GM12878 (cell line): Measurements from ENCODE around the gene MRPS9. TPM values are rescaled to one million over a fixed set of nuclear protein-coding genes. Genes with fewer than 3 reads are reported as not detected.

Experiments used
- ATAC-seq: fragments of 200-7000 bp; cut with Tn5 transposase; 3 replicates; pipeline ENCODE4 v1.9.1; 2020; ENCODE audit warnings: mild to moderate bottlenecking, moderate library complexity
- BruUV-seq: library from RNA; stranded (reverse); fragments of 400-500 nt; replicated peaks from 2 replicates; lab custom pipeline; 2021; lab: Mats Ljungman, UMichigan
- CTCF ChIA-PET: fragments of 300-600 bp; sonication (Branson Sonifier 250); formaldehyde crosslinking; extraction: SDS; loops from one replicate; lab custom pipeline; 2021; ENCODE audit warnings: inconsistent platforms; lab: Yijun Ruan, JAX
- POLR2A ChIA-PET: fragments of 350-600 bp; formaldehyde crosslinking; extraction: SDS; loops from one replicate; lab custom pipeline; 2021; ENCODE audit warnings: inconsistent platforms; lab: Charles Lee
- RAD21 ChIA-PET: fragments of 300-600 bp; sonication (Branson Sonifier 250); formaldehyde crosslinking; loops from one replicate; lab custom pipeline; 2023; ENCODE audit warnings: antibody characterized with exemption; ENCODE audit not compliant: unreplicated experiment; lab: Charles Lee
- SMC1A ChIA-PET: fragments of 300-600 bp; sonication (Branson Sonifier 250); formaldehyde crosslinking; loops from one replicate; lab custom pipeline; 2023; ENCODE audit not compliant: unreplicated experiment, uncharacterized antibody; lab: Charles Lee
- DNase-seq: peaks from one replicate; pipeline ENCODE4 v3.0.0-alpha.2; 2011; ENCODE audit warnings: low read depth, low spot score
- FAIRE-seq: peaks from 3 replicates; lab custom pipeline; 2011; peaks lifted over from hg19 to GRCh38; lab: Jason Lieb, UNC
- H2AFZ ChIP-seq: 2 replicates; pipeline ENCODE4 v1.6.0; 2011; ENCODE audit warnings: low read depth, low read length, control low read depth; ENCODE audit not compliant: control insufficient read depth
- H3K27ac ChIP-seq: 2 replicates; pipeline ENCODE4 v1.5.1; 2011; ENCODE audit warnings: control low read depth; ENCODE audit not compliant: control insufficient read depth, insufficient read depth
- H3K27me3 ChIP-seq, 2 experiments: replicated peaks in 1 of 2; 2 replicates each; pipeline versions ENCODE4 v1.6.0 to v1.6.1; 2011; ENCODE audit warnings: low read length in 1 of 2; ENCODE audit not compliant: control insufficient read depth in 2 of 2, insufficient read depth in 2 of 2
- H3K36me3 ChIP-seq, 2 experiments: 2 replicates each; pipeline ENCODE4 v1.5.1; 2011; ENCODE audit warnings: low read length in 1 of 2; ENCODE audit not compliant: control insufficient read depth in 2 of 2, insufficient read depth in 2 of 2
- H3K4me1 ChIP-seq: 2 replicates; pipeline ENCODE4 v1.6.1; 2011; ENCODE audit warnings: mild to moderate bottlenecking, low read length, moderate library complexity, mixed read lengths; ENCODE audit not compliant: control insufficient read depth, insufficient read depth
- H3K4me2 ChIP-seq: 2 replicates; pipeline ENCODE4 v1.6.0; 2011; ENCODE audit warnings: control low read depth; ENCODE audit not compliant: control insufficient read depth, insufficient read depth
- H3K4me3 ChIP-seq: fragments of 200-600 bp; sonication (generic); 2 replicates; pipeline ENCODE4 v1.5.1; 2016
- H3K79me2 ChIP-seq: 2 replicates; pipeline ENCODE4 v1.6.0; 2011; ENCODE audit warnings: low read length; ENCODE audit not compliant: control insufficient read depth, insufficient read depth
- H3K9ac ChIP-seq: 2 replicates; pipeline ENCODE4 v1.8.0; 2011; ENCODE audit warnings: low read length, control low read depth, mixed read lengths; ENCODE audit not compliant: control insufficient read depth, insufficient read depth
- H3K9me3 ChIP-seq: replicated peaks from 3 replicates; pipeline ENCODE4 v1.5.1; 2011; ENCODE audit warnings: mild to moderate bottlenecking, low read length; ENCODE audit not compliant: control insufficient read depth, insufficient read depth
- H4K20me1 ChIP-seq: 2 replicates; pipeline ENCODE4 v1.6.0; 2011; ENCODE audit not compliant: control insufficient read depth, insufficient read depth
- BACH1 ChIP-seq: fragments of 450-650 bp; IDR thresholded peaks from 2 replicates; pipeline ENCODE4 v1.6.1; 2017; ENCODE audit warnings: mild to moderate bottlenecking, borderline replicate concordance
- CBFB ChIP-seq: IDR thresholded peaks from 2 replicates; pipeline ENCODE4 v1.6.1; 2016; ENCODE audit warnings: antibody characterized with exemption, low read depth
- CHD4 ChIP-seq: fragments of 200-600 bp; sonication (generic); IDR thresholded peaks from 2 replicates; pipeline ENCODE4 v1.6.1; 2016; ENCODE audit warnings: mild to moderate bottlenecking
- DPF2 ChIP-seq: fragments of 450-650 bp; IDR thresholded peaks from 2 replicates; pipeline ENCODE4 v1.6.1; 2017; ENCODE audit warnings: mild to moderate bottlenecking
- EZH2 ChIP-seq: IDR thresholded peaks from 2 replicates; pipeline ENCODE4 v1.6.1; 2012; ENCODE audit warnings: low read depth, mild to moderate bottlenecking, control low read depth, inconsistent platforms, low read length, borderline replicate concordance; ENCODE audit not compliant: control insufficient read depth
- KLF5 ChIP-seq: fragments of 450-650 bp; IDR thresholded peaks from 2 replicates; pipeline ENCODE4 v1.6.1; 2014; ENCODE audit warnings: mild to moderate bottlenecking; ENCODE audit not compliant: partially characterized antibody
- PBX3 ChIP-seq: IDR thresholded peaks from 2 replicates; pipeline ENCODE4 v1.6.1; 2011; ENCODE audit warnings: mild to moderate bottlenecking, low read depth, low read length, moderate library complexity; ENCODE audit not compliant: insufficient replicate concordance
- PRDM15 ChIP-seq: fragments of 450-650 bp; formaldehyde crosslinking; IDR thresholded peaks from 2 replicates; pipeline ENCODE4 v1.4.0; 2020; ENCODE audit warnings: mild to moderate bottlenecking, moderate library complexity
- RAD51 ChIP-seq: fragments of 450-650 bp; IDR thresholded peaks from 2 replicates; pipeline ENCODE4 v1.6.1; 2016; ENCODE audit warnings: moderate library complexity, mild to moderate bottlenecking, inconsistent platforms
- RCOR1 ChIP-seq: conservative IDR thresholded peaks from 2 replicates; pipeline ENCODE4 v1.6.1; 2012; ENCODE audit warnings: low read depth, low read length, improper control_type of control experiment
- SP1 ChIP-seq: IDR thresholded peaks from one replicate; pipeline ENCODE4 v1.6.1; 2011; ENCODE audit warnings: low read depth, low read length
- STAT1 ChIP-seq: fragments of 450-650 bp; conservative IDR thresholded peaks from 2 replicates; pipeline ENCODE4 v1.6.1; 2014; ENCODE audit warnings: antibody characterized with exemption, mild to moderate bottlenecking
- TARDBP ChIP-seq: IDR thresholded peaks from 2 replicates; pipeline ENCODE4 v1.6.1; 2016; ENCODE audit warnings: borderline replicate concordance
- YBX1 ChIP-seq: fragments of 450-650 bp; IDR thresholded peaks from 2 replicates; pipeline ENCODE4 v1.6.1; 2016; ENCODE audit warnings: antibody characterized with exemption
- ZNF217 ChIP-seq: fragments of 450-650 bp; IDR thresholded peaks from 2 replicates; pipeline ENCODE4 v1.6.1; 2017; ENCODE audit warnings: antibody characterized with exemption, mild to moderate bottlenecking
- ZZZ3 ChIP-seq: IDR thresholded peaks from 2 replicates; pipeline ENCODE4 v1.6.1; 2011; ENCODE audit warnings: low read depth; ENCODE audit not compliant: control insufficient read depth, insufficient read length
- WGBS: methylation state at CpG from one replicate; pipeline ENCODE4 v1.1.6; 2016; ENCODE audit warnings: low lambda C conversion rate; ENCODE audit not compliant: insufficient replicate concordance, insufficient coverage; ENCODE audit errors: missing lambda C conversion rate; 5-methylcytosine and 5-hydroxymethylcytosine counted together
- in situ Hi-C: fragments of 300-500 bp; cut with MboI; formaldehyde crosslinking; loops from 9 replicates; pipeline ENCODE4 v1.14.3; 2018; ENCODE audit warnings: mixed read lengths
- intact Hi-C: fragments of 100-400 bp; cut with micrococcal nuclease; formaldehyde crosslinking; loops from one replicate; pipeline ENCODE4 v1.14.2; 2022; ENCODE audit not compliant: unreplicated experiment
- polyA plus RNA-seq, 11 experiments: library from polyadenylated mRNA; depleted of rRNA in 4 of 11; unstranded in 6 of 11; stranded (reverse) in 5 of 11; fragments of >200 nt; fragmentation: Nextera tagmentation in 4 of 11; fragmentation: Illumina TruSeq in 1 of 11; extraction: Ambion mirVana in 4 of 11; extraction: Trizol in 1 of 11; gene quantifications; 1 replicate in 1 of 11; 2 replicates in 10 of 11; pipeline versions ENCODE4 v1.2.1 to v1.2.3, GENCODE V29; 2011 to 2016; ENCODE audit warnings: inconsistent platforms in 2 of 11, missing spikeins in 2 of 11, low read depth in 1 of 11
- total RNA-seq, 4 experiments: library from RNA; depleted of rRNA in 3 of 4; stranded (reverse); fragments of >200 nt in 3 of 4; fragmentation: Illumina TruSeq in 1 of 4; extraction: Trizol in 1 of 4; gene quantifications; 2 replicates each; pipeline versions ENCODE4 v1.2.1 to v1.2.3, GENCODE V29; 2013 to 2021

MRPS9 gene
- total and polyA plus RNA-seq, 10 of the 15 experiments (the other 5 are each of a cell fraction or from before 2014, with no cell fraction given), result 39.1 to 111 (median 63.4) TPM

- ChIA-PET POLR2A (no interaction called here), SMC1A (no interaction called here), RAD21 (no interaction called here), CTCF (interaction anchor here (1.1 kb wide), 1 partner anchor 133 kb away, joined by 3 read pairs; no protein-coding TSS in a partner anchor)
- H3K4me3 ChIP-seq, result no peak overlapping the region
- H4K20me1 ChIP-seq, result no peaks in the 10 kb centered on the region
- H3K27me3 ChIP-seq, result no peaks in the 10 kb centered on the region
- FAIRE-seq (no peak), ATAC-seq (no peak), DNase-seq (no peak)
- in situ Hi-C loops, result no loop called here
- BruUV-seq, result no TSS peak
- H3K79me2 ChIP-seq, result no peaks in the 10 kb centered on the region
- no peak overlapping the region for H3K27ac ChIP-seq
- H3K36me3 ChIP-seq, result peaks cover 4 to 9% of the 10 kb centered on the region in 2 experiments; a peak in 3 of 4 replicates
- H3K4me2 ChIP-seq, result no peak overlapping the region
- TF ChIP-seq TARDBP (no peak), DPF2 (no peak), PRDM15 (CRISPR knock-in tag) (no peak), ZZZ3 (no peak), PBX3 (no peak), BACH1 (no peak), CBFB (no peak), STAT1 (no peak), RCOR1 (no peak), RAD51 (no peak), EZH2 (no peak), YBX1 (no peak), KLF5 (no peak), CHD4 (no peak), SP1 (no peak), ZNF217 (no peak)
- intact Hi-C loops, result no loop called here
- no peaks in the 10 kb centered on the region for H3K4me1 ChIP-seq
- H3K9ac ChIP-seq, result no peak overlapping the region
- H2AFZ ChIP-seq, result no peak overlapping the region
- 96% methylated on average over 13 of the region's 13 CpGs for WGBS
- no peaks in the 10 kb centered on the region for H3K9me3 ChIP-seq
Observed at GRCh38 chr2:105102963-105103421, 65.1 kb downstream of the MRPS9 start.
